ENCODE results near the gene WRNIP1. TPM values are rescaled to one million over a fixed set of nuclear protein-coding genes. Genes with fewer than 3 reads are reported as not detected.

Gene WRNIP1
- total and polyA plus RNA-seq, 9 of the 15 experiments (the other 6 are each of a cell fraction or from before 2014, with no cell fraction given) = 13.2 to 63.6 (median 48.6) TPM

DNA sequence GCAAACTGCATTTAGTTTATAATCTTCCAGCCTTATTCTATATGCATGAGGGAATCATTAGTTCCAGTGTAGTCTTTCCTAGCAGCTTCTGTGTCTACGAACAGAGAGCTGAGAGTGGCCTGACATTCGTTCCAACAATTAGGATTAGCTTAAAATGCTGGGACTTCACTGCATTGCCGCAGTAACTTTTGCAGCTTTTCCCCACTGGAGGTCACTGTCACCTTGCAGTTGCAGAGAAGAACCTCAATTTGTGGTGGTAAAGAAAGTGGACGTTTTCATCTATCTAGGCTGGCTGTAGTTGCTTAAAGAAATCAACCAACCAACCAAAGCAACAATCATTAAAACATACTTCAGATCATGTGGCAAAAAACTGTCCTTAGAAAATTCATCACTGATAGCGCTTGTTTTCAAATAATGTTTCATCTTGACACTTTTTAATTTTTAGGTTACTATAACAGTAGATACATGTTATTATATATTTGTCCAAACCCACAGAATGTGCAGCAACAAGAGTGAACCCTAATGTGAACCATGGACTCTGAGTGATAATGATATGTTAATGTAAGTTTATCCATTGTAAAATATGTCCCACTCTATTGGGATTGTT is 26.7 kb upstream of the WRNIP1 start (continued):
- TF ChIP-seq HNRNPLL (IDR thresholded peaks at IDR 0.05; ENCODE audit: low read depth, low read length, poor library complexity, severe bottlenecking) (no peak), ZNF583 (CRISPR knock-in tag; IDR thresholded peaks at IDR 0.05) (no peak), ZNF124 (CRISPR knock-in tag; IDR thresholded peaks at IDR 0.05) (no peak), ZZZ3 (IDR thresholded peaks at IDR 0.05) (no peak), STAG1 (CRISPR knock-in tag; IDR thresholded peaks at IDR 0.05; ENCODE audit: borderline replicate concordance) (peak; percentile 71; the same call in 1 of the 2 replicates), MECOM (CRISPR knock-in tag; IDR thresholded peaks at IDR 0.05) (no peak), SMAD4 (CRISPR knock-in tag; conservative IDR thresholded peaks at IDR 0.05) (no peak), ZNF134 (CRISPR knock-in tag; conservative IDR thresholded peaks at IDR 0.05) (no peak), FOSL1 (tag; conservative IDR thresholded peaks at IDR 0.05) (0 out of 2 replicates have a peak, but pooled peaks have one; percentile 4), ZNF699 (CRISPR knock-in tag; IDR thresholded peaks at IDR 0.05; ENCODE audit: insufficient replicate concordance) (no peak), ZNF507 (tag; conservative IDR thresholded peaks at IDR 0.05) (no peak), ZNF57 (CRISPR knock-in tag; IDR thresholded peaks at IDR 0.05) (no peak), NR1H2 (CRISPR knock-in tag; IDR thresholded peaks at IDR 0.05) (no peak), MED1 (CRISPR knock-in tag; IDR thresholded peaks at IDR 0.05; ENCODE audit: borderline replicate concordance) (no peak), JUN (IDR thresholded peaks at IDR 0.05; ENCODE audit: borderline replicate concordance, low read depth, low read length) (0 out of 2 replicates have a peak, but pooled peaks have one; percentile 15), JUN (CRISPR knock-in tag; IDR thresholded peaks at IDR 0.05; ENCODE audit: borderline replicate concordance) (no peak), CREBBP (IDR thresholded peaks at IDR 0.05; ENCODE audit: low read depth, low read length) (no peak), ZNF76 (CRISPR knock-in tag; IDR thresholded peaks at IDR 0.05; ENCODE audit: borderline replicate concordance) (no peak), ZNF174 (CRISPR knock-in tag; IDR thresholded peaks at IDR 0.05) (no peak), CBX3 (IDR thresholded peaks at IDR 0.05; ENCODE audit: borderline replicate concordance in 1 of 2, low read length in 2 of 2) (no peak), CREB1 (IDR thresholded peaks at IDR 0.05) (no peak), CREB1 (CRISPR knock-in tag; IDR thresholded peaks at IDR 0.05) (no peak)
- TF ChIP-seq, protein P1, sequence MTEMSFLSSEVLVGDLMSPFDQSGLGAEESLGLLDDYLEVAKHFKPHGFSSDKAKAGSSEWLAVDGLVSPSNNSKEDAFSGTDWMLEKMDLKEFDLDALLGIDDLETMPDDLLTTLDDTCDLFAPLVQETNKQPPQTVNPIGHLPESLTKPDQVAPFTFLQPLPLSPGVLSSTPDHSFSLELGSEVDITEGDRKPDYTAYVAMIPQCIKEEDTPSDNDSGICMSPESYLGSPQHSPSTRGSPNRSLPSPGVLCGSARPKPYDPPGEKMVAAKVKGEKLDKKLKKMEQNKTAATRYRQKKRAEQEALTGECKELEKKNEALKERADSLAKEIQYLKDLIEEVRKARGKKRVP (CRISPR knock-in tag; IDR thresholded peaks at IDR 0.05) = no peak
- TF ChIP-seq, protein P2, sequence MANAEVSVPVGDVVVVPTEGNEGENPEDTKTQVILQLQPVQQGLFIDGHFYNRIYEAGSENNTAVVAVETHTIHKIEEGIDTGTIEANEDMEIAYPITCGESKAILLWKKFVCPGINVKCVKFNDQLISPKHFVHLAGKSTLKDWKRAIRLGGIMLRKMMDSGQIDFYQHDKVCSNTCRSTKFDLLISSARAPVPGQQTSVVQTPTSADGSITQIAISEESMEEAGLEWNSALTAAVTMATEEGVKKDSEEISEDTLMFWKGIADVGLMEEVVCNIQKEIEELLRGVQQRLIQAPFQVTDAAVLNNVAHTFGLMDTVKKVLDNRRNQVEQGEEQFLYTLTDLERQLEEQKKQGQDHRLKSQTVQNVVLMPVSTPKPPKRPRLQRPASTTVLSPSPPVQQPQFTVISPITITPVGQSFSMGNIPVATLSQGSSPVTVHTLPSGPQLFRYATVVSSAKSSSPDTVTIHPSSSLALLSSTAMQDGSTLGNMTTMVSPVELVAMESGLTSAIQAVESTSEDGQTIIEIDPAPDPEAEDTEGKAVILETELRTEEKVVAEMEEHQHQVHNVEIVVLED (CRISPR knock-in tag; IDR thresholded peaks at IDR 0.05) = no peak
- TF ChIP-seq, protein P3, sequence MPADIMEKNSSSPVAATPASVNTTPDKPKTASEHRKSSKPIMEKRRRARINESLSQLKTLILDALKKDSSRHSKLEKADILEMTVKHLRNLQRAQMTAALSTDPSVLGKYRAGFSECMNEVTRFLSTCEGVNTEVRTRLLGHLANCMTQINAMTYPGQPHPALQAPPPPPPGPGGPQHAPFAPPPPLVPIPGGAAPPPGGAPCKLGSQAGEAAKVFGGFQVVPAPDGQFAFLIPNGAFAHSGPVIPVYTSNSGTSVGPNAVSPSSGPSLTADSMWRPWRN (IDR thresholded peaks at IDR 0.05; ENCODE audit: low read depth) = 0 out of 2 replicates have a peak, but pooled peaks have one; percentile 6
- TF ChIP-seq, protein P4, sequence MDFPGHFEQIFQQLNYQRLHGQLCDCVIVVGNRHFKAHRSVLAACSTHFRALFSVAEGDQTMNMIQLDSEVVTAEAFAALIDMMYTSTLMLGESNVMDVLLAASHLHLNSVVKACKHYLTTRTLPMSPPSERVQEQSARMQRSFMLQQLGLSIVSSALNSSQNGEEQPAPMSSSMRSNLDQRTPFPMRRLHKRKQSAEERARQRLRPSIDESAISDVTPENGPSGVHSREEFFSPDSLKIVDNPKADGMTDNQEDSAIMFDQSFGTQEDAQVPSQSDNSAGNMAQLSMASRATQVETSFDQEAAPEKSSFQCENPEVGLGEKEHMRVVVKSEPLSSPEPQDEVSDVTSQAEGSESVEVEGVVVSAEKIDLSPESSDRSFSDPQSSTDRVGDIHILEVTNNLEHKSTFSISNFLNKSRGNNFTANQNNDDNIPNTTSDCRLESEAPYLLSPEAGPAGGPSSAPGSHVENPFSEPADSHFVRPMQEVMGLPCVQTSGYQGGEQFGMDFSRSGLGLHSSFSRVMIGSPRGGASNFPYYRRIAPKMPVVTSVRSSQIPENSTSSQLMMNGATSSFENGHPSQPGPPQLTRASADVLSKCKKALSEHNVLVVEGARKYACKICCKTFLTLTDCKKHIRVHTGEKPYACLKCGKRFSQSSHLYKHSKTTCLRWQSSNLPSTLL (IDR thresholded peaks at IDR 0.05) = no peak
